Cardiac muscle cell (in vitro differentiated cells and primary cell): ENCODE results near the gene CEP135. TPM values are rescaled to one million over a fixed set of nuclear protein-coding genes. Genes with fewer than 3 reads are reported as not detected.

Source experiments
- DNase-seq, 2 donors: peaks; one replicate each; pipeline versions ENCODE4 v3.0.0 to v3.0.0-alpha.2; 2010 to 2017; ENCODE audit warnings: low read depth in 1 of 2, low spot score in 1 of 2
- H3K27ac ChIP-seq: fragments of 200-600 bp; sonication (generic); 2 replicates; pipeline ENCODE4 v1.5.1; 2016
- H3K27me3 ChIP-seq: fragments of 200-600 bp; sonication (generic); 2 replicates; pipeline ENCODE4 v1.6.0; 2016; ENCODE audit warnings: control low read depth
- H3K36me3 ChIP-seq: fragments of 200-600 bp; sonication (generic); 2 replicates; pipeline ENCODE4 v1.5.1; 2016; ENCODE audit warnings: control low read depth
- H3K4me1 ChIP-seq: fragments of 200-600 bp; sonication (generic); 2 replicates; pipeline ENCODE4 v1.8.1; 2017; ENCODE audit warnings: low read depth, mild to moderate bottlenecking, mixed run types
- H3K4me3 ChIP-seq: fragments of 200-600 bp; sonication (generic); 2 replicates; pipeline ENCODE4 v1.5.1; 2016; ENCODE audit warnings: mild to moderate bottlenecking
- H3K9me3 ChIP-seq: fragments of 200-600 bp; sonication (generic); 2 replicates; pipeline ENCODE4 v1.5.1; 2017; ENCODE audit warnings: low read depth, mild to moderate bottlenecking, control low read depth
- polyA plus RNA-seq: library from polyadenylated mRNA; unstranded; fragments of >200 nt; fragmentation: Nextera tagmentation; extraction: Ambion mirVana; gene quantifications from 2 replicates; pipeline ENCODE4 v1.2.1, GENCODE V29; 2016
- total RNA-seq: library from RNA; depleted of rRNA; stranded (reverse); fragments of >200 nt; gene quantifications from 2 replicates; pipeline ENCODE4 v1.2.3, GENCODE V29; 2016
- TF ChIP-seq, protein P1 (sequence below): IDR thresholded peaks from 2 replicates; pipeline ENCODE4 v1.5.1; 2012; ENCODE audit warnings: low read depth, mild to moderate bottlenecking, low read length

The CEP135 gene
- total and polyA plus RNA-seq, 2 experiments from 2014 or later, result 4.4 to 5.5 TPM

DNA sequence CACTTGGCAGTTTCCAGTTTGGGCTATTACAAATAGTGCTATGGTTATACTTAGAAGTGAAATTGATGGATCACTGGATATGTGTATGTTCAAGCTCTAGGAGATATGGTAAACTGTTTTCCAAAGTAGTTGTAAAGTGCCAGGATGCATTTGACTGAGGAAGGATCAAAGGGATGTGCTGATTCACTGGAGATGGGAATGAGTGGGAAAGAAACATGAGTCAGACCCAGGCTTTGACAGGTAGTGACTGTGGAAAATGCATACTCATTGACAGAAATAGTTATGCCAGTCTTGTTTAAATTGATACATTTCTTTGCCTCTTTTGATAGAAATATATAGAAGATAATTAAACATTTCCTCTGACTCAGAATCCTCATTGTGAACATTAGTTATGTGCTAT lies 77.9 kb downstream of the CEP135 start:
- Histone ChIP-seq H3K36me3 (peaks cover 7% of the 10 kb centered on the region), H3K27me3 (no peaks in the 10 kb centered on the region), H3K27ac (no peak overlapping the region), H3K9me3 (no peaks in the 10 kb centered on the region), H3K4me3 (no peak overlapping the region), H3K4me1 (peaks cover 4% of the 10 kb centered on the region)
- TF ChIP-seq, protein P1, sequence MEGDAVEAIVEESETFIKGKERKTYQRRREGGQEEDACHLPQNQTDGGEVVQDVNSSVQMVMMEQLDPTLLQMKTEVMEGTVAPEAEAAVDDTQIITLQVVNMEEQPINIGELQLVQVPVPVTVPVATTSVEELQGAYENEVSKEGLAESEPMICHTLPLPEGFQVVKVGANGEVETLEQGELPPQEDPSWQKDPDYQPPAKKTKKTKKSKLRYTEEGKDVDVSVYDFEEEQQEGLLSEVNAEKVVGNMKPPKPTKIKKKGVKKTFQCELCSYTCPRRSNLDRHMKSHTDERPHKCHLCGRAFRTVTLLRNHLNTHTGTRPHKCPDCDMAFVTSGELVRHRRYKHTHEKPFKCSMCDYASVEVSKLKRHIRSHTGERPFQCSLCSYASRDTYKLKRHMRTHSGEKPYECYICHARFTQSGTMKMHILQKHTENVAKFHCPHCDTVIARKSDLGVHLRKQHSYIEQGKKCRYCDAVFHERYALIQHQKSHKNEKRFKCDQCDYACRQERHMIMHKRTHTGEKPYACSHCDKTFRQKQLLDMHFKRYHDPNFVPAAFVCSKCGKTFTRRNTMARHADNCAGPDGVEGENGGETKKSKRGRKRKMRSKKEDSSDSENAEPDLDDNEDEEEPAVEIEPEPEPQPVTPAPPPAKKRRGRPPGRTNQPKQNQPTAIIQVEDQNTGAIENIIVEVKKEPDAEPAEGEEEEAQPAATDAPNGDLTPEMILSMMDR, result no peak
- DNase-seq, result no peak

DNA sequence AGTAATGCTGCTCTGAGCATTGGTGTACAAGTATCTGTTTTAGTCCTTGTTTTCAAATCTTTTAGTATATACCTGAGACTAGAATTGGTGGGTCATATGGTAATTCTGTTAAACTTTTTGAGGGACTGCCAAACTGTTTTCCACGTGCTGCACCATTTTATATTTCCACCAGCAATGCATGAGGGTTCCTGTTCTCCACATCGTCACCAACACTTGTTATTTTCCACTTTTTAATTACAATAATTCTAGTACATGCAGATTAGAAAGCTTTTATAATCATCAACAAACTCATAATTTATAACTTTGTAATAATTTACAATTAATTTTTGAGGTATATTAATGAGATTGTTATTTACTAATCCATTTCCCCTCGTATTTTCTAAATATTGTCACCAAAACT lies 79.4 kb downstream of the CEP135 start:
- TF ChIP-seq, protein P1, result no peak
- no peak for DNase-seq
- H3K4me1 ChIP-seq, result peaks cover 4% of the 10 kb centered on the region
- H3K27ac ChIP-seq, result no peak overlapping the region
- no peak overlapping the region for H3K4me3 ChIP-seq
- H3K36me3 ChIP-seq, result peaks cover 7% of the 10 kb centered on the region
- H3K9me3 ChIP-seq, result no peaks in the 10 kb centered on the region
- no peaks in the 10 kb centered on the region for H3K27me3 ChIP-seq

DNA sequence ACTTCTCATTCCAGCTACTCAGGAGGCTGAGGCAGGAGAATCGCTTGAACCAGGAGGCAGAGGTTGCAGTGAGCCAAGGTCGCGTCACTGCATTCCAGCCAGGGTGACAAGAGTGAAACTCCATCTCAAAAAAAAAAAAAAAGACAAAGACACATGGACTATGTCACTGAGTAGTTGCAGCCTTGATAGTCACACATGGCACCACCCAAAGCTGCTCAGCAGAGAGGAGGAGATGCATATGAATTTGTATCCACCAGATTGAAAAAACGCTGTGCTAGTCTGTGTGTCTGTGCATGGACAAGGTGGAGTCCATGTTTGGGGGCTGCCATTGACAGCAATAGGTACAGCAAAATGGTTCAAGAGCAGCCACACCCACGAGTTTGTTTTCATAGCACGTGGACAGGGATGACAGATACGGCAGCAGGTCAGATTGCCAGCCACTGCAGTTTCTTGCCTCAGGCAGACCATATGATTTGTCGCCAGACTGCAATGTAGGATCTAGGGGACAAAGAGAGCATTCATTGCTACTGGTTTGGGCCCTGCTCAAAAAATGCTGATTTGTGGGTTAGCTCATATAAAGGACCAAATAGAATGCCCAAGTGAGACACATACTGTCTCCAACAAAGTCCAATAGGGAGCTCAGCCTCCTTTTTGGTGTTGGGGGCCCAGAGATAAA lies 89.9 kb downstream of the CEP135 start:
- no peaks in the 10 kb centered on the region for H3K9me3 ChIP-seq
- H3K4me3 ChIP-seq, result no peak overlapping the region
- TF ChIP-seq, protein P1, result no peak
- no peaks in the 10 kb centered on the region for H3K27me3 ChIP-seq
- no peak overlapping the region for H3K27ac ChIP-seq
- DNase-seq, result no peak
- no peaks in the 10 kb centered on the region for H3K4me1 ChIP-seq
- no peaks in the 10 kb centered on the region for H3K36me3 ChIP-seq

DNA sequence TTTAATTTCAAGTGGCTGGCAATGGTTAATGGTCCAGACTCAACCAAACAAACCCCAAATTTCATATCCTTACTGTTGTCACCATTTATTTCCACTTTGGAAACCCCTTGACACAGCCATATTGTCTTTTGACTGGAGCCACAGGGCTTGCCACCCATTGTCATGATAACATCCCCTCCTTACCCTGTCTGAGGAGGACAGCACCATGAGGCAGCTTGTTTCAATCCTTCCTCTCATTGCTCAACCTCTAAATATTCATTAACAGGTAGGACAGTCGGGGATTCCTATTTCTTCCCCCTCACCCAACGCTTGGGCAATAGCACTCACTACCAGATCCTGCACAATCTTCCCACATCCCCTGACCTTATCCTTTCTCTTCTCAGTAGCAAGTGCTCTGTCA lies 92.1 kb downstream of the CEP135 start:
- Histone ChIP-seq H3K36me3 (no peaks in the 10 kb centered on the region), H3K4me3 (no peak overlapping the region), H3K9me3 (no peaks in the 10 kb centered on the region), H3K27me3 (no peaks in the 10 kb centered on the region), H3K4me1 (no peaks in the 10 kb centered on the region), H3K27ac (no peak overlapping the region)
- DNase-seq, result no peak
- TF ChIP-seq, protein P1, result no peak

DNA sequence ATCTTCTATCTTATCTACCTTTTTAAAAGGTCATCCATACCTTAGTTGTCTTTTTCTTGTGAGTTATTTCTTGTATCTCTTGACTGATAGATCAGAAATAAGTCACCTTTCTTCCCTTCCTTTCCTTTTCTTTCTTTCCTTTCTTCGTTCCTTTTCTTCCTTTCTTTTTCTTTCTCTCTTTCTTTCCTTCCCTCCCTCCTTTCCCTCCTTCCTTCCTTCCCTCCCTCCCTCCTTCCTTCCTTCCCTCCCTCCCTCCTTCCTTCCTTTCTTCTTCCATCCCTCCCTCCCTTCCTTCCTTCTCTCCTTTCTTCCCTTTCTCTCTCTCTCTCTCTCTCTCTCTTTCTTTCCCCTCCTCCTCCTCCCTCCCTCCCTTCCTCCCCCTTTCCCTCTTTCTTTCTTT lies 93.5 kb downstream of the CEP135 start:
- TF ChIP-seq, protein P1, result no peak
- Histone ChIP-seq H3K27me3 (no peaks in the 10 kb centered on the region), H3K9me3 (no peaks in the 10 kb centered on the region), H3K27ac (no peak overlapping the region), H3K4me1 (no peaks in the 10 kb centered on the region), H3K4me3 (no peak overlapping the region), H3K36me3 (no peaks in the 10 kb centered on the region)
- no peak for DNase-seq
